Activated CD8-positive, alpha-beta T cell treated with anti-CD3 and anti-CD28 coated beads, Interleukin-2, amount 10 ng/mL, durations not matched to agents 7 days and 5 days (primary cell): ENCODE measurements around the gene AGAP1. TPM values are rescaled to one million over a fixed set of nuclear protein-coding genes. Genes with fewer than 3 reads are reported as not detected.

Experiments
- ATAC-seq: fragments of 150-1000 bp; cut with Tn5 transposase; one replicate; pipeline ENCODE4 v1.10.0; 2021; ENCODE audit warnings: moderate library complexity
- CTCF ChIA-PET: fragments of 350-600 bp; sonication (Branson Sonifier 250); formaldehyde crosslinking; loops from one replicate; lab custom pipeline; 2021; ENCODE audit warnings: antibody characterized with exemption; lab: Charles Lee
- POLR2A ChIA-PET: fragments of 350-600 bp; sonication (Branson Sonifier 250); formaldehyde crosslinking; loops from one replicate; lab custom pipeline; 2021; ENCODE audit warnings: antibody characterized with exemption; lab: Charles Lee
- DNase-seq: peaks from one replicate; pipeline ENCODE4 v3.0.0-alpha.2; 2020
- H3K27ac Mint-ChIP-seq: one replicate; pipeline ENCODE4 v1.8.0; 2021; ENCODE audit warnings: mild to moderate bottlenecking, mixed read lengths
- H3K27me3 Mint-ChIP-seq: one replicate; pipeline ENCODE4 v1.8.0; 2021; ENCODE audit warnings: low read depth, mixed read lengths
- H3K36me3 Mint-ChIP-seq: one replicate; pipeline ENCODE4 v1.8.0; 2021; ENCODE audit warnings: low read depth, mixed read lengths
- H3K4me1 Mint-ChIP-seq: one replicate; pipeline ENCODE4 v1.8.0; 2021; ENCODE audit warnings: low read depth, mixed read lengths
- H3K4me3 Mint-ChIP-seq: one replicate; pipeline ENCODE4 v1.8.0; 2021; ENCODE audit warnings: mild to moderate bottlenecking, mixed read lengths
- H3K9me3 Mint-ChIP-seq: one replicate; pipeline ENCODE4 v1.8.0; 2022; ENCODE audit warnings: mixed read lengths; ENCODE audit not compliant: insufficient read depth
- total RNA-seq, 2 experiments: library from RNA; stranded (reverse); gene quantifications; one replicate each; pipeline ENCODE4 v1.2.3, GENCODE V29; 2021

AGAP1 gene
- total RNA-seq, 2 experiments from 2014 or later = 0.82 to 1.3 TPM

DNA sequence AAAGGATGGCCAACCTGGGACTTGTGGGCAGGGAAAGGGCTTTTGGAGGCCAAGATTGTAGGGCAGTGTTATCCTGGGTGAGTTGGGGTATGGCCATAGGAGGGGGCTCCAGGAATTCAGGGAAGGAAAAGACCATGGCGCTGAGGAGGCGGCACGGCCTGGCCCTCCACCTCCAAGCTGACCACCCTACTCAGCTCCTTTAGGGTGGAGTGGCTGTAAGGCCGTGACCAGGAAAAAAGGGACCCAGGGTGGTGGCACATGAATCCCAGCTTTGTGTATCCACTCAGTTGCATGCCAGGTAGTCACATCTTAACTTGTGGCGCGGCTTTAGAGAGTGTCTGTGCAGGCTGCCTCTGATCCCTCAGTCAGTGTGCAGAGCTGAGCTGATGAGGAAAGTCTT, 168.1 kb downstream of the AGAP1 start:
- Mint-ChIP-seq H3K36me3 (no peaks in the 10 kb centered on the region), H3K27me3 (peaks cover 39% of the 10 kb centered on the region), H3K27ac (no peak overlapping the region), H3K4me1 (no peaks in the 10 kb centered on the region), H3K4me3 (no peak overlapping the region), H3K9me3 (no peaks in the 10 kb centered on the region)
- CTCF ChIA-PET = no interaction called here
- no peak for DNase-seq
- ATAC-seq = no peak
- POLR2A ChIA-PET = no interaction called here

DNA sequence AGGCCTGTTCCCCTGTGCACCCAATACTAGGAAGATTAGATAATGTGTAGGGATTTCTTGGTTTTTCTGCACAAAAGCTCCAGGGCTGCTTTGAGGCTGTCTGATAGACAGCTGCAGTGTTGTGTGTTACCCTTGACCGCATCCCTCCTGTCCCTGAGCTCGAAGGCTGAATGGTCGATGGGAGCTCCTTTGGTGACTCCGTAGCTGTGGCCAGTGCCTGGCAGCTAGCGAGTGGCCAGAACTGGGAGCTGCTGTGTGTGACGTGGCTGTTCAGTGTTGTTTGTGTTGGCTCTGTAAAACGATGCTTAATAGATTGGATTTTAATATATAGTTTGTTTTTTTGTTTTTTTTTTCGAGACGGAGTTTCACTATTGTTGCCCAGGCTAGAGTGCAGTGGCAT, 170.0 kb downstream of the AGAP1 start:
- H3K9me3 Mint-ChIP-seq = no peaks in the 10 kb centered on the region
- no peak overlapping the region for H3K27ac Mint-ChIP-seq
- CTCF ChIA-PET = no interaction called here
- H3K4me3 Mint-ChIP-seq = no peak overlapping the region
- POLR2A ChIA-PET = no interaction called here
- H3K4me1 Mint-ChIP-seq = peaks cover 2% of the 10 kb centered on the region
- no peaks in the 10 kb centered on the region for H3K36me3 Mint-ChIP-seq
- peaks cover 39% of the 10 kb centered on the region for H3K27me3 Mint-ChIP-seq
- ATAC-seq (no peak), DNase-seq (no peak)

GRCh38 chr2:235665661-235666212, 171.9 kb downstream of the AGAP1 start:
- no peaks in the 10 kb centered on the region for H3K36me3 Mint-ChIP-seq
- H3K27me3 Mint-ChIP-seq = peaks cover 34% of the 10 kb centered on the region
- ChIA-PET CTCF (no interaction called here), POLR2A (no interaction called here)
- H3K9me3 Mint-ChIP-seq = no peaks in the 10 kb centered on the region
- DNase-seq (no peak), ATAC-seq (no peak)
- no peak overlapping the region for H3K27ac Mint-ChIP-seq
- H3K4me1 Mint-ChIP-seq = peaks cover 4% of the 10 kb centered on the region
- H3K4me3 Mint-ChIP-seq = no peak overlapping the region

DNA sequence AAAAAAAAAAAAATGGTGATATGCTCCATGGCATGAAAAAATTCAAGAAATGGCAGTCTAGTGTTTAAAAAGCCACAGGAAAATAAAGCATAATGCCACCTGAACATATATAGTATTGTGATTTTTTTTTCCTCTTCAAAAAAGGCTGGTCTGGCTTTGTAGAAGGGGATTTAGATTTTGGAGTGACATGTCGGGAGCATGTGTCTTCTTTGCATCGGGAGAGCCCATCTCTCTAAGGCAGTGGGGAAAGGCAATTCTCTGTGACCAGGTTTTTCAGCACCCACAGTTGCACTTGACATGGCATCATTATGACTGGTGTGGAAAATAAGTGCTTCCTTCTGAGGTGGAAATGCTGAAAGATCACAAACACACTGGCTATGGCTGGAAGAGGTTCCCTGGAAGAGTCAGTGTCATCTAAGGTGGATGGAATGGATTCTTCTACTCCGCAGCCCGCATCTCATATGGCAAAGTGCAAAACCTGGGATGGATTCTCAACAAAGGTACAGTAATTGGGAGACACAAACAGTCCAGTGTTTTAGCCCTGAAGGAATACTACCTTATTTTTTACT, 172.5 kb downstream of the AGAP1 start:
- no peak overlapping the region for H3K4me3 Mint-ChIP-seq
- H3K9me3 Mint-ChIP-seq = no peaks in the 10 kb centered on the region
- H3K36me3 Mint-ChIP-seq = no peaks in the 10 kb centered on the region
- POLR2A ChIA-PET = no interaction called here
- H3K27me3 Mint-ChIP-seq = peaks cover 34% of the 10 kb centered on the region
- DNase-seq = no peak
- H3K27ac Mint-ChIP-seq = no peak overlapping the region
- H3K4me1 Mint-ChIP-seq = peaks cover 4% of the 10 kb centered on the region
- no peak for ATAC-seq
- CTCF ChIA-PET = no interaction called here

GRCh38 chr2:235668782-235669181, 174.9 kb downstream of the AGAP1 start:
- Mint-ChIP-seq H3K27me3 (peaks cover 50% of the 10 kb centered on the region), H3K27ac (peak overlapping the region; percentile 20), H3K4me1 (peaks cover 4% of the 10 kb centered on the region), H3K4me3 (peak overlapping the region; percentile 18), H3K9me3 (no peaks in the 10 kb centered on the region), H3K36me3 (peaks cover 1% of the 10 kb centered on the region)
- ChIA-PET CTCF (no interaction called here), POLR2A (no interaction called here)
- no peak for DNase-seq
- no peak for ATAC-seq

DNA sequence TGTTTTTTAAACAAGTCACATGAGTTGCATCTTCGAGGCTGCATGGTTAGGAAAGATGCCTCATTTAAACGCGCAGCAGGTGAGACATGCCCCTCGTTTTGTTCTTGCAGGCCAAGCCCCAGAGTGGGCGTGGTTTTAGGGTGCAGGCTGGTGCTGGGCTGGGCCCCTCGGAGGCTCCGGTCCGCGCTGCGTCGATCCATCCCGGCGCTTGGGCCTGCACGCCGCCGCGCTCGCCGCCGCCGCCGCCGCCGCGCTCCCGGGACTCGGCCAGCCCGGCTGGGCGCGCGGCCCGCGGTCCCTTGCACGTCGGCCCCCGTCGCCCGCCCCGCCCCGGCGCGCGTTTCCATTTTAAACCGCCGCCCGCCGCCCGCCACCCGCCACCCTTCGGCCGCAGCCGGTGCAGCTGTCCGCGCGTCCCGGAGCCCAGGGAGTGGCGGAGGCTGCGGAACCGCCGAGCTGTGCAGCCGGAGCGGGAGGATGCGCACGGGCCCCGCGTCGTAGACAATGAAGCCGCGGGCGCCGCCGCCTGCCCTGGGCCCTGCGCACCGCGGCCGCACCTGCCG, 175.5 kb downstream of the AGAP1 start:
- POLR2A ChIA-PET = no interaction called here
- peaks cover 1% of the 10 kb centered on the region for H3K36me3 Mint-ChIP-seq
- peaks cover 4% of the 10 kb centered on the region for H3K4me1 Mint-ChIP-seq
- peaks cover 51% of the 10 kb centered on the region for H3K27me3 Mint-ChIP-seq
- CTCF ChIA-PET = no interaction called here
- H3K9me3 Mint-ChIP-seq = no peaks in the 10 kb centered on the region
- peak overlapping the region; percentile 18 for H3K4me3 Mint-ChIP-seq
- ATAC-seq (peak; percentile 55), DNase-seq (no peak)
- peak overlapping the region; percentile 20 for H3K27ac Mint-ChIP-seq

GRCh38 chr2:235669983-235670962, 176.4 kb downstream of the AGAP1 start:
- H3K27me3 Mint-ChIP-seq = peaks cover 49% of the 10 kb centered on the region
- H3K9me3 Mint-ChIP-seq = no peaks in the 10 kb centered on the region
- ATAC-seq (no peak), DNase-seq (no peak)
- H3K4me3 Mint-ChIP-seq = no peak overlapping the region
- ChIA-PET POLR2A (no interaction called here), CTCF (no interaction called here)
- H3K27ac Mint-ChIP-seq = no peak overlapping the region
- peaks cover 1% of the 10 kb centered on the region for H3K36me3 Mint-ChIP-seq
- H3K4me1 Mint-ChIP-seq = peaks cover 4% of the 10 kb centered on the region

GRCh38 chr2:235670974-235671787, 177.3 kb downstream of the AGAP1 start:
- POLR2A ChIA-PET = no interaction called here
- ATAC-seq (no peak), DNase-seq (no peak)
- Mint-ChIP-seq H3K9me3 (no peaks in the 10 kb centered on the region), H3K4me3 (peak overlapping the region; percentile 15), H3K36me3 (peaks cover 1% of the 10 kb centered on the region), H3K27me3 (peaks cover 42% of the 10 kb centered on the region), H3K27ac (peak overlapping the region; percentile 69), H3K4me1 (peaks cover 4% of the 10 kb centered on the region)
- CTCF ChIA-PET = no interaction called here

DNA sequence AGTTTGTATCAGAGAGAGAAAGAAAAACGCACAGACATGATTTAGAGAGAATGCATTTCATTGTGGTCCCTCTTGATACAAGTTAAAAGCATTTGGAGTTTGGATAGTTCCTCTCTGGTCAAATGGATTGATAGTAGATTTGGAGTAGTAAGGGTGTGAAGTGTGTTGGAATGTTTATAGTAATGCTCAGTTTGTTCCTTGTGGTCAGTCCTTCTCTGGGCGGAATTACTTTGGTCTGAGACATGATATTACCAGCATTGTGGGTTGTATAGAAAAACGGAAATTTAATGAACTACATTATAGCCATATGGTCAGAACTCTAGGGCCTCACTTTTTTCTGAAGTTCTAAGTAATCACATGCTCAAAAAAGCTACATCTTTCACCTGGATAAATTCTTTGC, 178.9 kb downstream of the AGAP1 start:
- Mint-ChIP-seq H3K27me3 (peaks cover 31% of the 10 kb centered on the region), H3K36me3 (peaks cover 1% of the 10 kb centered on the region), H3K27ac (no peak overlapping the region), H3K4me3 (no peak overlapping the region), H3K9me3 (no peaks in the 10 kb centered on the region), H3K4me1 (peaks cover 4% of the 10 kb centered on the region)
- ATAC-seq = no peak
- CTCF ChIA-PET = no interaction called here
- POLR2A ChIA-PET = no interaction called here
- no peak for DNase-seq

- Mint-ChIP-seq H3K27ac (no peak overlapping the region), H3K4me3 (no peak overlapping the region), H3K36me3 (peaks cover 1% of the 10 kb centered on the region), H3K4me1 (peaks cover under 1% of the 10 kb centered on the region), H3K27me3 (peaks cover 24% of the 10 kb centered on the region), H3K9me3 (no peaks in the 10 kb centered on the region)
- POLR2A ChIA-PET = no interaction called here
- ATAC-seq (no peak), DNase-seq (no peak)
- CTCF ChIA-PET = no interaction called here
These were observed 180.3 kb downstream of the AGAP1 start for GRCh38 chr2:235674146-235674545.

DNA sequence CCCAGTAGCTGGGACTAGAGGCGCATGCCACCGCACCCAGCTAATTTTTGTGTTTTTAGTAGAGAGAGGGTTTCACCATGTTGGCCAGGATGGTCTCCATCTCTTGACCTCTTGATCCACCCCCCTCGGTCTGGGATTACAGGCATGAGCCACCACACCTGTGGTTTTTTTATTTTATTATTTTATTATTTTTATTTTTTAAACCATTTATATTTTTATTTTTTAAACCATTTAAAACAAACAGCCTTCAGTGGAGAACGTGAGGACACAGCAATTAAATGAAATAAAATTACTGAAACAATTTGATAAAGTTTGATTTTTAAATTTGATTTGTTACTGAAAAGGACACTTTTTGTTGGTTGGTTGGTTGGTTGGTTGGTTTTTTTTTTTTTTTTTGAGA, 181.0 kb downstream of the AGAP1 start:
- ATAC-seq (no peak), DNase-seq (no peak)
- CTCF ChIA-PET = no interaction called here
- H3K36me3 Mint-ChIP-seq = peaks cover 1% of the 10 kb centered on the region
- no peaks in the 10 kb centered on the region for H3K9me3 Mint-ChIP-seq
- no peak overlapping the region for H3K4me3 Mint-ChIP-seq
- H3K4me1 Mint-ChIP-seq = no peaks in the 10 kb centered on the region
- POLR2A ChIA-PET = no interaction called here
- H3K27ac Mint-ChIP-seq = no peak overlapping the region
- H3K27me3 Mint-ChIP-seq = peaks cover 24% of the 10 kb centered on the region
